ENCODE data around the gene DNAJC30.

DNAJC30 gene

DNA sequence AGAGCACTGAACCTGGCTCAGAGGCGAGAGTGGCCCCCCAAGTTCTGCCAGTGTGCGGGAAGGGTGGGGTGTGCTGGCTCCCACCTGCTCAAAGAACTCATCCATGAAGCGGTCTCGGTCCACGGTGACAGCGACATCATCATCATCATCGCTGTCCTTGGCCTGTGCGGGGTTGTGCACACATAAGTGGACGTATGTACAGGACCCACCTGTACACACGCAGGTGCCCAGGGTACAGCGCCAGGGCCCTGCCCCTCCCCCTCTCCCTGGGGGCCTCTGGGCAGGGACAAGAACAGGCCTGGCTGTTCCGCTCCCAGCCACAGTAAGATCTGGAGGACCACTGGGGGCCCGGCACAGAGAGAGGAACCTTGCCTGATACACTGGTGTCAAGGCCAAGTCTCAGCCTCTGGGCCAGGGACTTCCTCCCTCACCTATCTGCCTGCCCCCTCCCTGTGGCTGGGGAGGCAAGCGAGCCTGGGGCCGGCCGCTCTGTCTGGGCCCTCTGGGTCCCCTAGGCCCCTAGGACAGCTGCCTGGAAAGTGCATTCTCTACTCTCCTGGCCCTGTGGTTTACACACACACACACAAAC lies 25.8 kb upstream of the DNAJC30 start:
- DNase-seq (ENCODE audit: low read depth, low spot score), result no peak

DNA sequence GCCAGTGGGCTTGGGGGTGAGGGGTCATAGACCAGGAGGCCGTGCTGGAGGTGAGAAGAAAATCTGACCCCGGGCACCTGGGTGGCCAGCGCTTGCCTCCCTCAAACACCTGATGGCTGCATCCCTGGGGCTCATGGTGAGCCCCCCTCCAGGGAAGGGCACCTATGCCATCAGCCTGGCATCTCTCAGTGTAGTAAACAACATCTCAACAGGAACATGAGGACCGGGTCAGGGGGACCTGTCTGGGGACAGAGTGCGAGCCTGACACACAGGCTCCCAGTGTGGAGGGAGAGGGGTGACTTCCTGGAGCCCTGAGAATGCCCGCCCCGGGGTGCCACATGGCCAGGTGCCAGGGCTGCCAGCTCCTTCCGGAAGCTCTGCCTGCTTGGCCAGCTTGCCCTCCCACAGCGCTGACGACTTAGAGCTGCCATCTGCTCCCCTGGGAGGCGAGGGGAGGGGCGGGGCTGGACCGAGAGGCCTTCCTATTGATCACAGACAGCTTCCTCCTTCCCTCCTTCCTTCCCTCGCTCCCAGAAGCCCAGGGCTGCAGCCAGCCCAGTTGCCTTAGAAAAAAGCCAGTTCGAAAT lies 23.9 kb upstream of the DNAJC30 start:
- DNase-seq (ENCODE audit: low read depth, low spot score), result no peak

DNA sequence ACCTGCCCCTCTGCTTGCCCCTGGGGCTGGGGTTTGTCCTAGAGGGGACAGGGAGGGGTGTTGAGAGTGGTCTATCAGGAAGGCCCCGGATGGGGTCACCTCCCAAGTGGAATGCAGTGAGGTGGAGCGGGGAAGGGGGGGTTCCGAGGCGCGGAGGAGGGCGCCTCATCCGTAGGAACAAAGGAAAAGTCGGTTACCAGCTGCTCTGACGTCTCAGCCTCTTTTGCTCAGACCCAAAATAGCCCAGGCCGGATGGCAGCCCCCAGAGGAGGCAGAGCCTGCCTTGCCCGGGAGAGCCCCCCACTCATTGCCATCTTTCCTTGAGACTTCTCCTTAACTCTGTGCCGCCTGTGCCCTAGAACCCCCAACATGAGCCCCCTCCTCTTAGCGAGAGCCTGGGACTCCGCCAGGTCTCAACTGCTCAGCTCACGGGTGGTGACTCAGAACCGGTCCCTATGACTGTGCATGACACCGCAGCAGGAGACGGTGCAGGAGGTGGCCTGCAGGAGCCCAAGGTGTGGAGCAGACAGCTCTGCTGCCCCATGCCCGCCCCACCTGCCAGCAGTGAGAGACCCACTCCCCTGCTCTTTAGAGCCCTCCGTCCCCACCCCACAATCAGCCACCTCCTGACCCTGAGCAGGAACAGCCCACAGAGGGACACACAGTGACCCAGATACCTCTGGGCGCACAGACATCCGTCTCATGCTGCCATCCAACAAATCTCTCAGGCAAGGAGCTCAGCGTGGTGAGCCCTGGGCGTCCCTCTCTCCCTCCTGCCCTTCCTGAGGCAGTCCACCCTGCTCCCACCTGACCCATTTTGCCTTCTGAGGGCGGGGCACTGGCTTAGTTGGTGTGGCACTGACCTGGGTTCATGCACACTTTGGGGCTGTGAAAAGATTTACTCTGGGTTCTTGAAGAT lies 23.1 kb upstream of the DNAJC30 start:
- no peak for DNase-seq (ENCODE audit: low read depth, low spot score)

DNA sequence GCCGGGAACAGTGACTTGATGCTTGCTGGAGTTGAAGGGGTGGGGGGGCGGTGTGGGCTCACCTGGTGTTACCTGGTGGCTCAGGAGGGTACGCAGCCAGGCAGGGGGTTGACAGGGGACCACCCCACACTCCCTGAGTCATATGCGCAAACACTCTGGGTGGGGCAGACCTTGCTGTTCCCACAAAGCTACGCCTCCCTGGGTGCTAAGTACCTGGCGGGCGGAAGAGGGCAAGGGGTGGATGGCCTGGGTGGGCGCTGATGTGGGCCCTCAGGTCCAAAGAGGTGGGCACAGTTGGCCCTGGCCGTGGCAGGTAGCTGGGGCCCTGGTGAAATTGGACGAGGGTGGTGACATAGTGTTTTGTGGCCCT lies 22.3 kb upstream of the DNAJC30 start:
- DNase-seq (ENCODE audit: low read depth, low spot score), result no peak

DNA sequence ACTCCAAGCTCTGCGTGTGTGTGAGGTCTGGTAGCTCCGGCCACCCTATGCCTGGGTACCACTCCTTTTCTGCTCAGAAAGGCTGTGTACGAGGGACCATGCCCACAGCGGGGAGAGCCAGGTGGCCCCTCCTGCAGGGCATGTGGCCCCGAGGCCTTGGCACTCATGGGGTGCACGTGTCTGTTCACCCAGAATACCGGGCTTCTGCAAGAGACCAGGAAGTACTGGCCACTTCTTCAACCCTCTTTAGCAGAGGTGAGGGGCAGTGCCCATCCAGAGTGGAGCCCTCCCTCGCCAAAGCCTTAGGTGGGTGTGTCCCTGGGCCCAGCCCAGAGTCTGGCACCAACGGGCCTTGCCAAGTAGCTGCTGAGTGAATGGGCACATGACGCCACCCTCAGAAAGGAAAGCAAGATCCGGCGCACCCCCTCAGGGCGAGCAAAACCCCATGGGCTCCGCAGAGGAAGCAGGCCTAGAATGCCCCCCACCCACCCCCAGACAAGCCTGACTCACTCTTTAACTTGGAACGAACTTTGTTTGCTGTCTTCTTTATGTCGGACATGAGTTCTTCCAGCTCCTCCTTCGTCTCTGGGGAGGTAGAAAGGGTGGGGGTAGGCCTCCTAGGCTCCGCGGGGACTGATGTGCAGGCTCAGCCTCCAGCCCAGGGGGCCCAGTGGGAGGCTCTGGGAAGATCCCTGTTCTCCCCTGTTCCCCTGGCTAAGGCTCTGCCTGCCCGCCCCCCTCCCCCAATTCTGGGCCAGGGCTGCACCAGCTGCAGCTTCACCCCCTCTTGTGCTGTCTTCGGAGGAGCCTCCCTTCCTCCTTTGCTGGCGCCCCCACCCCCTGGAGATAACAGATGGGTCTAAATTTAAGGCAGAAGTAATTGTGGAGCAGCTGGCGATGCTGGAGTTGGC lies 21.6 kb upstream of the DNAJC30 start:
- no peak for DNase-seq (ENCODE audit: low read depth, low spot score)

DNA sequence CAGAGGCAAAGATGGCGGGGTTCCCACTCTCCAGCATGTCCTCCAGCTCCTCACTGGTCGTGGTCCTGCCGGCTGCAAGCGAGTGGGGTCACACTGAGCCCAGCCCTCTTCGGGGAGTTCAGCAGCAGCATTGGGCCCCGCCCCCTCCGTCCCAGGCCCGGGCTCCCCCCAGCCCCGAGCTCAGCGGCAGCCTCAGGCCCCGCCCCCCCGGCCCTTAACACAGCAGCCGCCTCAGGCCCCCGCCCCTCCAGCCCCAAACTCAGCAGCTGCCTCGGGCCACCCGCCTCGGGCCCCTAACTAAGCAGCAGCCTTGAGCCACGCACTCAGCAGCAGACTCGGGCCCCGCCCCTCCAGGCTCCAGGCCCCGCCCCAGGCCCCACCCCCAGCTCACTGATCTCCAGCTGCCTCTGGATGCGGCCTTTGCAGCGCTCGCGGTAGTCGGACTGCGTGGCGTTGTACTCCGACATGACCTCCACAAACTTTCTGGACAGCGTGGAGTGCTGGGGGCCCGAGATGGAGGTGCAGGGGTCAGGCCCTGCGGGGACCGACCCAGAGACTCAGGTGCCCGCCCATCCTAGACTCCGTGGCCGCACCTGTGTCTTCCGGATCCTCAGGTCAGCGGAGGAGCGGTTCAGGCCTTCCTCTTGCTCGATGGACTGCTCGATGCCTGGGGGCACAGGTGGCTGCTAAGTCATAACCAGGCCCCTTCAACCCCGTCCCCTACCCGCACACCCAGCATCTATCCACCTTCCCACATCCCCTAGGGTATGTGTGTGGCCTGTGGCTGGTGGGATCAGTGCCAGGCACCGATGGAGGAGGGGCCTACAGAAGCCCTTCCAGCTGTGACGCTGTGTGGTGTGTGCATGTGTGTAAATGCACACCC lies 20.7 kb upstream of the DNAJC30 start:
- DNase-seq (ENCODE audit: low read depth, low spot score), result peak; percentile 62

DNA sequence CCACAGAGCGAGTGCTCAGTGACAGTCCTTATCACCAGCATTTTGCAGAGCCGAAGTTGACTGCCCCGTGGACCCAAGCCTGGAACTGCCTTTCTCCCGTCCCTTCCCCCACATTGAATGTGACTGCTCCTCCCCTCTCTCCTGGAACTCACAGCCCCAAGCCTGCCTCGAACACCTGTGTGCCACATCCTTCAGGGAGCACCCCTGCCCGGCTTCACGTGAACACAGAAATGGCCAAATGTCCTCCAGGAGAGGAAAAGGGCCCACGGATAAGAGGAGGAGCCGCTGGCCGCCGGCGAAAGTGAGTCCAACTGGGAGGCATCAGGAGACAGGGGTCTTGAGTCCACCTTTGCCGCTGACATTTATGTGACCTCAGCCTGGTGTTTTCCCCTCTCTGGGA lies 20.0 kb upstream of the DNAJC30 start:
- DNase-seq (ENCODE audit: low read depth, low spot score), result no peak

DNA sequence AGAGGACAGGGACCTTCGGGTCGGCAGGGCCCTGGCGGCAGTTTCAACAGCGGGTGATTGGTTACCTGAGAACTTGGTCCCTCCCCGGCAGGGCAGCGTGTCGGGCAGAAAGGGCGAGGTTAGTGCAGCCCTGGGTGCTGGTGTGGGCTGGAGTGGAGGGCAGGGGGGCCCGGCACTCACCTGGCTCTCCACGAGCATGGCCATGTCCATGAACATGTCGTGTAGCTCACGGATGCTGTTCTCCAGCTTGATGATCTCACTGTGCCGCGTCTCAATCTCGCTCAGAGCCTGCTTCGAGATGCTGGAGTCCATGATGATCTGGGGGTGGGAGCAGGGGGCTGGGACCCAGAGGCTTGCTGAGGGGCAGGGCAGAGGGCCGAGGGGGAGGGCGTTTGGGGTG lies 19.4 kb upstream of the DNAJC30 start:
- no peak for DNase-seq (ENCODE audit: low read depth, low spot score)

DNA sequence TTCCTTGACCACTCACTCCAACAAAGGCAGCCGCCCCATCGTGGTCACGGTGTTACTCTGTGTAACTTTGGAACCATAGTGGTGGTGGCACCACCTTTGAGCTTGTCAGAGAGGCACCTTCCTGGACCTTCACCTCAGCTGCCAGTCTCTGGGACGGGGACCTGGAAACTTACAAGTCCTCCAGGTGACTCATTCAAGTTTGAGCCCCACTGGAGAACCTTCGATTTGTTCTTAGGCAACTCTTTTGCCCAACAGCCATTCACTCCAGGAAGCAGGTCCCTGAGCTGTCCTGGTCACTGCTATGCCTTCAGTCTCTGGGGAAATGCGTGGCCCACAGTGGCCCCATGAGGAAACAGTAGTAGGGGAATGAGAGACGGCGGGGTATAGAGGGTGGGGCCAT lies 19.0 kb upstream of the DNAJC30 start:
- DNase-seq (ENCODE audit: low read depth, low spot score), result no peak

DNA sequence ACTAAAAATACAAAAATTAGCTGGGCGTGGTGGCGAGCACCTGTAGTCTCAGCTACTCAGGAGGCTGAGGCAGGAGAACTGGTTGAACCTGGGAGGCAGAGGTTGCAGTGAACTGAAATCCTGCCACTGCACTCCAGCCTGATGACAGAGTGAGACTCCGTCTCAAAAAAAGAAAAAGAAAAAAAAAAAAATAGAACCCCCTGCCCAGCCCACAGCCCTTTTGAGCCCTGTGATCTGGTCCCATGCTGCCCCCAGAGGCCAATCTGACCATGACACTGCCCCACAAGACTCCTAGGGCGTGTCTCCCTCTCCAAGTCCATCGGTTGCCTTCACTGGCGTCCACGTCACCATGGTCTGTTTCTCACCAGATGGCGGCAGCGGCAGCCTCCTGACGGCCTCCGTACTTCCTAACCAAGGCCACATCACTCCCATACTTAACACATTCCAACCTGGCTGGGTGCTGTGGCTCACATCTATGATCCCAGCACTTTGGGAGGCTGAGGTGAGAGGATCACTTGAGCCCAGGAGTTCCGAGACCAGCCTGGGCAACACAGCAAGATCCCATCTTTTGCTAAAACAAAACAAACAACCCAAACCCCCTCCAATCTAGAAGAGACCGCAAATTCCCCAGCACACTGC lies 18.2 kb upstream of the DNAJC30 start:
- peak; percentile 93 for DNase-seq (ENCODE audit: low read depth, low spot score)

DNA sequence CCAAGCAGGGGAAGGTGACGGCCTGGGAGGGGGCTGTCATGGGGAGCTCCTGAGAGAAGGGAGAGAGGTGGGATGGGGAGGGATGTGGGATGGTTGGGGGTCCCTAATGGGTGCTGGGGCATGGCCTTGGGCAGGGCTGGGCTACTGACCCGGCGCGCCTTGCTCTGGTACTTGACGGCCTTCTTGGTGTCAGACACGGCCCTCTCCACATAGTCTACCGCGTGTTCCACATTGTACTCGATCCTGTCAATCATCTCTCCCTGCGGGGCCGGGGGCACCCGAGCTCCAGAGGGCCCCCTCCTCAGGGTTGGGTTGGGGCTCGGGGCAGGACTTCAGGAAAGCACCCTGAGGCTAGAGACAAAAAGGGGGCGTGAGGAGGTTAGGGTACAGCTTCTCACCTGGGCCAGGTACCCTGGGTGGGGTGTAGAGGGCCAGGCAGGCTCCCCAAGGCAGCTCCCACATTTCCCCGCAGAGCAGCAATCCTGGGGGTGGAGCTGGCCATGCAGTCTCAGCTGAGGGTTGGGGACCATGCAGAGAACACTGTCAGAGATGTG lies 17.4 kb upstream of the DNAJC30 start:
- no peak for DNase-seq (ENCODE audit: low read depth, low spot score)

DNA sequence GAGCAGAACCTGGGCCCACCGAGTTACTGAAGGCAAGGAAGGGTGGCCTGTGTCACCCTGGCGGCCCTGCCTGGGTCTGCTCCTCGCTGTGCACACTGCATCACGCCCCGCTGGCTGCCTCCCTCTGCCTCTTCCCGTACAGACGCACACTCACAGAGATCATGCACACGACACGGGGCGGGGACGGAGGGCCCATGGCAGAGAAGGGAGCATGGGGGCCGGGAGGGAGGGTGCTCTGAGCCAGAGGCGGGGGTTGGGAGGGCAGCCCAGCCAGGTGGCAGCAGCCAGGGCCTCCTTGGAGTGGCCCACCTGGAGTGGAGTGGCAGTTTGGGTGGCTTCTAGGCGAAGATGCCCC lies 16.8 kb upstream of the DNAJC30 start:
- no peak for DNase-seq (ENCODE audit: low read depth, low spot score)

DNA sequence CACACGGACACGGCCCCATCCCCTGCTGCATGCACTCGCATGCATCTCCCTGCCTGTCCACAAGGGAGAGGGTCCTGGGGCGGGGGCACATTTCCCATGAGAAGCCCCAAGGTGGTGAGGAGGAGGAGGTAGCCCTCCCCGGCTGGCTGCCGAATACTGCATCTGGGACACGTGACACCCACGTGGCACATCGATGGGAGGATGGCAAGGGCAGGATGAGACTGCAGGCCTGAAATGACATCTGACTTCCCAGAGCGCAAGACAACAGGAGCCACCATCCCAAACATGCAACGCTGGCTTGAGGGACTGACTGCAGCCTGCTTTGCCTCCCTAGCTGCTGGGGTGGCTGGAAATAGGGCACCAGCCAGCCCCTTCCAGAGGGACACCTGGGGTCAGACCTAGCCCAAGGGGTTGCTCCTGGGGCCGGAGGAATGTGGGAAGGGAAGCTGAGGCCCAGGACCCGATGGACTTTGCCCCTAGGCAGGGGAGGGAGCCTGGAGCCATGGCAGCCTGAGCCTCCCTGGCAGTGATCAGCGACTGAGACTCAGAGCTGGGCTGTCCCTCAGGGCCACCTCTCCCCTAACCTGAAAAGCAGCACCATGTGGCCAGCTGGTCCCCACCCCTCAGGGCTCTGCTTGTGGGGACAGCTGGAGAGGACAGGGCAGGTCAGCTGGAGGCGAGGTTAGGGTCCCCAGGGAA lies 16.3 kb upstream of the DNAJC30 start:
- peak; percentile 10 for DNase-seq (ENCODE audit: low read depth, low spot score)

DNA sequence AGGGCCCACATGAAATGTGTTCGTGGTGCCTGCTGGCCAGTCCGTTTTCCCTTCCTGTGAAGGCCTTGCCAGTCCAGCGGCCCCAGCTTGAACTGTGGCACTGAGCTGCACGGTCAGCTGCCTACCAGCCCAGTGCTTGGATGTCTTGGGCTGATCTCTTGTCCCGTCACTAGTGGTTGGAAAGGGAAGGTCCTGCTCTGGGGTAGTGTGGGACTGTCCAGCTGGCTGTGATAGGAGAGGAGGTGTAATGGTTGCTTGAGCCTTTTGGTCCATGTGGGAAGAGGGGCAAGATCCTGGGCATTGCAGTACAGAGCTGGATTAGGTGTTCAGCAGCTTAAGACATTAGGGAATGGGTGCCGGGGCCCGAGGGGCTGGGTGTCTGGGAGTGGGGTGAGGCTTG lies 15.2 kb upstream of the DNAJC30 start:
- no peak for DNase-seq (ENCODE audit: low read depth, low spot score)

DNA sequence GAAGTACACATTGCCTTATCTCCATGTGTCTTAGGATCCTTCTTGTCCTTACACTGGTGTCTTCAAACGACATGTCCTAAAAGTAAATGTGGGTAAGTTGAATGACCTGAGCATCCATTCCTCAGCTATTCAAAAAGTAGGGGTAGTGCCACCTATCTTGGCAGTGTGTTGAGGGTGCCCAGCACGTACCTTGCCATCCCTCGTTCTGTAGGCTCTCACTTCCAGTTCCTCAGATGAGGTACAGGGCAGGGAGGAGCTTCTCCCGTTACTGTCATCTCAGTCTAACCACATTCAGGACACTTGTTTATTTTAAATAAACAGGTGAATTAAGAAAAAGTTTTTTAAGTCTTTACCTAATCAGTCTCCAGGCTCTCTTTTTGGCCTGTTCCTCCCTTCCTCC lies 13.1 kb upstream of the DNAJC30 start:
- no peak for DNase-seq (ENCODE audit: low read depth, low spot score)

DNA sequence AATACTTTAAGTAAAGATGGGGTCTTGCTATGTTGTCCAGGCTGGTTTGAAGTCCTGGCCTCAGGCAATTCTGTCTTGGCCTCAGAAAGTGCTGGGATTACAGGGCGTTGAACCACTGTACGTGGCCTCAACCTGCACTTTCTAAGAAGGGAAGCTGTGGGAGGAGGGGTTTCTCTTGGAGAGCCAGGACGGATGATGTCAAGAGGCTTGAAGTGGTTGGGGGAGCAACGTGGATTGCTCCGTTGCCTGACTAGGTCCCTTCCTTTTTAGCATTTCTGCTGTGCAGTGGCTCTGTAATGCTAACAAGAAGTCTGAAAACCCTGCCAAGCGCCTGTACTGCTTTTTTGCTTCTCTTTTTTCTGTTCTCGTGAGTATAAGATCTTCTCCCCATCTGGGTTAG lies 7.4 kb upstream of the DNAJC30 start:
- no peak for DNase-seq (ENCODE audit: low read depth, low spot score)

DNA sequence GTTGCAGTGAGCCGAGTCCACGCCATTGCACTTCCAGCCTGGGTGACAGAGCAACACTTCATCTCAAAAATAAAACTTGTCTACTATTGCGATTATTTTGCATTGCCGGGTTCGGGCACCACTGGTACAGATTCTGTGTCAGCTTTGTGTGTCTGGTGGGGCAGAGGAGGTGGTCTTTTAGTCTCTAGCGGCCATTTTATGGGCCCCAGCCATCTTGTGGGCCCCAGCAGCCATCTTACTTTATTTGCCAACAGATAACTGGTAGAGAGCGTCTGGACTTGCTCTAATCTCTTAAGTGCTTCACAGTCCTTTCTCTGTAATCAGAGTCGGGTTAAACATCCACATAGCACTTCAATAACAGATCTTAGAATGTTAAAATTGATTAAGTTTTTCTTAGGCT lies 5.0 kb upstream of the DNAJC30 start:
- DNase-seq (ENCODE audit: low read depth, low spot score), result no peak

DNA sequence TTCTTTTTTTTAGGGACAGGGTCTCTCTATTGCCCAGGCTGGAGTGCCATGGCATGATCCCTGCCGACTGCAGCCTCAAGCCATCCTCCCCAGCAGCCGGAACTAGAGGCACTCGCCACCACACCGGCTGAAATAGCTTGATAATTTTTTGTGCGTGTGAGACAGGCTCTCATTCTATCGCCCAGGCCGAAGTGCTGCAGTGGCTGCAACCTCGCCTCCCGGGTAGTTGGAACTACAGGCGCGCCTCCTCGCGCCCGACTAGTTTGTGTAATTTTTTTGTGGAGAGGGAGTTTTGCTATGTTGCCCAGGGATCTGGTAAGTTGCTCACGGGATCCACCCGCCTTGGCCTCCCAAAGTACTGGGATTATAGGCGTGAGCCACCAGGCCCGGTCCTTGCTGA lies 2.1 kb upstream of the DNAJC30 start:
- no peak for DNase-seq (ENCODE audit: low read depth, low spot score)

DNA sequence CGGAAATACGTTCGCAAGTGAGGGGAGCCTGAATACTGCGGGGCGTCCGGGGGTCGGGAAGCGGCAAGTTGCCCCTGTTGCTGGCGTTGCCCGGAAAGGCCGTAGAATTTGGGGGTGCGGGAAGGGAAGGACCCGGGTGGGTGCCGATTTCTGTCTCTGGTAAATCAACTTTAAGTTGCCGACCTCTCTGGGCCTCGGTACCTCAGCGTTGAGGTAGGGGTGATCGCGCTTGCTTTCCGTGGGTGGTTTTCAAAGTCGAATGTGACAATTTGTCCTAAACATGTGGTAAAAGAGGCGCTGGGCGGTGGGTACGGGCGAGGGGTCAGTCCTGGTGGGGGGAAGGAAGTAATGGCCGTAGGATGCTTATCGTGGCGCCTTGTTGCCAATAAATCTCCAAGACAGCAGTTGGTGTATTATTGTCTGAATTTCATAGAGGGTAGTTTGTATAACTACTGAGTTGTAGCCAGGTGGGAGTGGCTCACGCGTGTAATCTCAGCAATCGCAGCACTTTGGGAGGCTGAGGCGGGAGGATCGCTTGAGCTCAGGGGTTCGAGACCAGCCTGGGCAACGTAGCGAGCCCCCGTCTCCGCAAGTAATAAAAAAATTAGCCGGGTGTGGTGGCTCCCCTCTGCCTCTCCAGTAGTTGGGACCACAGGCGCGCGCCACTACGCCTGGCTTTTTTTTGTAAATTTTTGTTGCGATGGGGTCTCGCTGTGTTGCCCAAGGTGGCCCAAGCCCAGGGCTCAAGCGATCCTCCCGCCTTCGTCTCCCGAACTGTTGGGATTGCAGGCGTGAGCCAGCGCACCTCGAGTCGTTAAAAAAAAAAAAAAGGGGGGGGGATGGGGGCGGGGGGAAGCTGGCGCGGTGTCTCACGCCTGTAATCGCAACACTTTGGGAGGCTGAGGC lies 788 bp upstream of the DNAJC30 start:
- no peak for DNase-seq (ENCODE audit: low read depth, low spot score)
